HUES48 (cell line): Measurements from ENCODE around the gene ORAI2.
A peak's percentile ranks its signal among the peaks of the same experiment; 100 is the strongest.
"Not testable (repeated sequence)": the region's sequence is repeated elsewhere in the genome, so short reads cannot be mapped to it uniquely, and the experiment has no call there.

Source experiments
- H3K27ac ChIP-seq: one replicate; pipeline ENCODE4 v1.7.0; 2013; ENCODE audit warnings: low read depth, low read length, inconsistent platforms
- H3K27me3 ChIP-seq: 2 replicates; pipeline ENCODE4 v1.6.1; 2013; ENCODE audit warnings: mild to moderate bottlenecking, low read length; ENCODE audit not compliant: control insufficient read depth, insufficient read depth
- H3K36me3 ChIP-seq: 2 replicates; pipeline ENCODE4 v1.6.1; 2013; ENCODE audit warnings: low read length; ENCODE audit not compliant: control insufficient read depth, insufficient read depth
- H3K4me1 ChIP-seq: 2 replicates; pipeline ENCODE4 v1.6.1; 2013; ENCODE audit warnings: mild to moderate bottlenecking, low read length; ENCODE audit not compliant: control insufficient read depth, insufficient read depth
- H3K4me3 ChIP-seq: 2 replicates; pipeline ENCODE4 v1.5.1; 2013; ENCODE audit warnings: mild to moderate bottlenecking, low read depth, low read length
- H3K9ac ChIP-seq: 2 replicates; pipeline ENCODE4 v1.6.1; 2013; ENCODE audit warnings: mild to moderate bottlenecking, low read depth, low read length, moderate library complexity
- H3K9me3 ChIP-seq: 2 replicates; pipeline ENCODE4 v1.6.1; 2013; ENCODE audit warnings: low read length; ENCODE audit not compliant: control insufficient read depth, insufficient read depth

The ORAI2 gene

DNA sequence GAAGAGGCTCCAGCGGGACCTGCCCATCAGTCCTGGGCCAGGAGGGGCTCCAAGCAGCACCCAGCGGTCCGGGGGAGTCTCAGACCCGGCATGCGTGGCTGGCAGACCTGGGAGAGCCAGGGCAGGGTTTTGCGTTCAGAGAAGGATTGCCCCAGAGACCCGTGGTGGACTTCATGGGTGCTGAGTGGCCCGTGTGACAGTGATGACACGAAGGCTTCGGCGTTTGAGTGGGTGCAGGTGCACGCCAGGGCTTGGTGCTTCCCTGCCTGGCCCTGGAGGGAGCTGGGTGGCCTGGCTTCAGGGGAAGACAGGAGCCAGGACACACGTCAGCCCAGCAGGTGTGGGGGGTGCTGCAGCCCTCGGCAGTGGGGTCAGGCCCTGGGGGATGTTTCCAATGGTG is 13.9 kb downstream of the ORAI2 start:
- Histone ChIP-seq H3K27ac (no peak overlapping the region), H3K9ac (no peak overlapping the region), H3K4me1 (no peaks in the 10 kb centered on the region), H3K9me3 (no peaks in the 10 kb centered on the region), H3K27me3 (no peaks in the 10 kb centered on the region), H3K36me3 (peaks cover 17% of the 10 kb centered on the region; the same call in 1 of the 2 replicates), H3K4me3 (no peak overlapping the region)

GRCh38 chr7:102449136-102449535 is 15.8 kb downstream of the ORAI2 start:
- Histone ChIP-seq H3K4me1 (no peaks in the 10 kb centered on the region), H3K4me3 (no peak overlapping the region), H3K9ac (no peak overlapping the region), H3K36me3 (peaks cover 17% of the 10 kb centered on the region; the same call in 1 of the 2 replicates), H3K27me3 (no peaks in the 10 kb centered on the region), H3K27ac (no peak overlapping the region), H3K9me3 (no peaks in the 10 kb centered on the region)

GRCh38 chr7:102450242-102450641 is 16.9 kb downstream of the ORAI2 start:
- Histone ChIP-seq H3K36me3 (peaks cover 13% of the 10 kb centered on the region; the same call in 1 of the 2 replicates), H3K9me3 (no peaks in the 10 kb centered on the region), H3K4me3 (no peak overlapping the region), H3K4me1 (no peaks in the 10 kb centered on the region), H3K27ac (no peak overlapping the region), H3K27me3 (no peaks in the 10 kb centered on the region), H3K9ac (no peak overlapping the region)

DNA sequence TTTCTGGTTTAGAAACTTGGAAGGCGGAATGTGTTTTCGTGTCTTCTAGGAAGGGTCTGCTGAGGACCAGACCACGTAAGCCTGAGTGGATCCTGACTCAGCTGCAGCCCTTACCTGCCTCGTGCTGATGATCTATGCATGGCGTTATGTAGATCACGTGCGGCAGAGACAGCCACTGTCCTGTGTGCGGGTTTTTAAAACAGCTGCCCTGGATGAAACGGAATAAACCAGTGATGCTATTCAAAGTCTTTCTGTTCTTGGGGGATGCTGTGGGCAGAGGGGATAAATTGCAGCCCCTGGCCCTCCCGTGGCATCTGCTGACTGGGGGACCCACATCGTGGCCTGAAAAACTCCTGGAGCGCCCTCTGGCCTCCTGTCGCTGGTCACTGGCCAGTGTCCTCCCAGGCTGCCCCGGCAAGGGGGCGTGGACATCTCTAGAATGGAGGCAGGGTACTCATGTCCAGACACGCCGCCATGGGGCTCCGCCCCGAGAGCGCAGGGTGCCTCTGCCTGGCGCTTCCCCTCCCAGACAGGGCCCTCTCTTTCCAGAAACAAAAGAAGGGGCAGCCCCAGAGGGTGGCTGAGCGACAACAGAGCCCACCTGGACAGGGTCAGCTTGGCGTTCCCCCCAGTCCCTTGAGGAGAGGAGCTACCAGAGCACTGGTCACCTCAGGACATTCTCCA is 18.1 kb downstream of the ORAI2 start:
- peak overlapping the region; percentile 12 for H3K27ac ChIP-seq
- no peak overlapping the region for H3K4me3 ChIP-seq
- H3K27me3 ChIP-seq: no peaks in the 10 kb centered on the region
- H3K9ac ChIP-seq: no peak overlapping the region
- no peaks in the 10 kb centered on the region for H3K4me1 ChIP-seq
- H3K9me3 ChIP-seq: no peaks in the 10 kb centered on the region
- H3K36me3 ChIP-seq: peaks cover 13% of the 10 kb centered on the region

GRCh38 chr7:102452451-102452850 is 19.1 kb downstream of the ORAI2 start:
- H3K9me3 ChIP-seq: no peaks in the 10 kb centered on the region
- H3K9ac ChIP-seq: no peak overlapping the region

DNA sequence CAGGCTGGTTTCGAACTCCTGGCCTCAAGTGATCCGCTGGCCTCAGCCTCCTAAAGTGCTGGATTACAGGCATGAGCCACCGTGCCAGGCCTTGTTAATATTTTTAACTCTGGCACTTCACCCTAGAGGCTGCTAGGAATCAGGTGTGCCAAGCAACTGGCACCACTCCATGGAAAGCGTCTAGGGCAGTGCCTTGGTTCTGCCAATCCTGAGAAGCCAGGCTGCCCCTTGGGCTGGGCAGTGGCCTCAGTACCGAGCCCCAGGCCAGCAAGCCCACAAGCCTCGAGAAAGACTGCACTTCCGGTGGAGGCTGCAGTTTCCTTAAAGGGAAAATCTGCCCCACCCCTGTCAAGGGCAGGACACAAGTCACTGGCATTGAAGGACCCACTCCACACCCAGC is 19.9 kb downstream of the ORAI2 start:
- Histone ChIP-seq H3K27ac (no peak overlapping the region), H3K4me3 (no peak overlapping the region), H3K36me3 (peaks cover 22% of the 10 kb centered on the region), H3K27me3 (no peaks in the 10 kb centered on the region), H3K9me3 (no peaks in the 10 kb centered on the region), H3K4me1 (no peaks in the 10 kb centered on the region), H3K9ac (no peak overlapping the region)

More at GRCh38 chr7:102452451-102452850, 19.1 kb downstream of the ORAI2 start:
- Histone ChIP-seq H3K4me3 (no peak overlapping the region), H3K27me3 (no peaks in the 10 kb centered on the region), H3K36me3 (peaks cover 14% of the 10 kb centered on the region), H3K4me1 (no peaks in the 10 kb centered on the region), H3K27ac (no peak overlapping the region)

DNA sequence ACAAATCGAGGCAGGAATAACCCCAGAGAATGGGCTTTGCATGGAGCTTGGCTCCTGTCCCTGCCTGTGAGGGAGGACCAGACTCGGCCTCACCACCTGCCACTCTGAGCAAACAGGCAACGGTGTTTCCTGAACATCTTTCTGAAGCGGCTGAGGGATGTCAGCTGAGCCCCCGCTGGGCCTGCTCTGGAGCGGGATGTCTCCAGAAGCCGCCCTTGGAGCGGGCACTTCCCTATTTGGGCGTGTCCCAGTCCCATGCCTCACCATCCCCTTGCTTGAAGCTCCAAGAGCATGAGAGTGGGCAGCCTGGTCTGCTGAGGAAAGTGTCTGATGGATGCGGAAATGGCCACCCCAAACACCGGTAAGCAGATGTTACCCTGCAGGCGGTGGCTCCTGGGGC is 21.1 kb downstream of the ORAI2 start:
- Histone ChIP-seq H3K9me3 (no peaks in the 10 kb centered on the region), H3K36me3 (peaks cover 33% of the 10 kb centered on the region), H3K4me1 (no peaks in the 10 kb centered on the region), H3K9ac (no peak overlapping the region), H3K4me3 (no peak overlapping the region), H3K27ac (no peak overlapping the region), H3K27me3 (no peaks in the 10 kb centered on the region)

DNA sequence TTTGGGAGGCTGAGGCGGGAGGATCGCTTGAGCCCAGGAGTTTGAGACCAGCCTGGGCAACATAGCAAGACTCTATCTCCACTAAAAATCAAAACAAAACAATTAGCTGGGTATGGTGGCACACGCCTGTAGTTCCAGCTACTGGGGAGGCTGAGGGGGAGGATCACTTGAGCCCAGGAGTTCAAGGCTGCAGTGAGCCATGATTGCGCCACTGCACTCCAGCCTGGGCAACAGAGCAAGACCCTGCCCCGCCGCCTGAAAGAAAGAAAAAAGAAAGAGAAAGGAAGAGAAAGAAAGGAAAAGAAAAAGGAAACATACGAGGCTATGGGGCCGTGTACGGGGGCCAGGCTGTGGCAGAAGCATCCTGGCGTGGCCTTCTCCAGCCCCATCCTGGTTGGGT is 21.6 kb downstream of the ORAI2 start:
- H3K4me1 ChIP-seq, H3K4me3 ChIP-seq, H3K9ac ChIP-seq, H3K9me3 ChIP-seq, H3K27ac ChIP-seq, H3K27me3 ChIP-seq: not testable (repeated sequence)
- H3K36me3 ChIP-seq: peaks cover 35% of the 10 kb centered on the region

- Histone ChIP-seq H3K9ac (no peak overlapping the region), H3K36me3 (peaks cover 35% of the 10 kb centered on the region), H3K4me1 (no peaks in the 10 kb centered on the region), H3K27me3 (no peaks in the 10 kb centered on the region), H3K27ac (no peak overlapping the region), H3K4me3 (no peak overlapping the region), H3K9me3 (no peaks in the 10 kb centered on the region)
Measured at GRCh38 chr7:102455596-102455995, 22.2 kb downstream of the ORAI2 start.

DNA sequence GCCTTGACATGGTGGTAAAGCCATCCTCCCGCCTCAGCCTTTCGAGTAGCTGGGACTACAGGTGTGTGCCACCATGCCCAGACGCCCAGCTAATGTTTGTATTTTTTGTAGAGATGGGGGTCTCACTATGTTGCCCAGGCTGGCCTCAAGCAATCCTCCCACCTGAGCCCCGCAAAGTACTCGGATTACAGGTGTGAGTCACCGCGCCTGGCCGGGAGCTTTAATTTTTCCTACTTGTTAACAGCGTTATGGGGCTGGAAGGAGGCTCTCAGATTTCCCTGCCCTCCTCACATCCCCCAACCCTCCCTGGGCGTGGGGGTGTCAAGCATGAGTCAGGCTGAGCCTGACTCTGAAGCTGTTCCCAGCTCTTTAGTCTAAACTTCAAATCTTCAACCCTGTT is 23.0 kb downstream of the ORAI2 start:
- H3K27me3 ChIP-seq: no peaks in the 10 kb centered on the region
- H3K27ac ChIP-seq: no peak overlapping the region
- no peaks in the 10 kb centered on the region for H3K4me1 ChIP-seq
- no peaks in the 10 kb centered on the region for H3K9me3 ChIP-seq
- H3K4me3 ChIP-seq: no peak overlapping the region
- H3K9ac ChIP-seq: no peak overlapping the region
- H3K36me3 ChIP-seq: peaks cover 35% of the 10 kb centered on the region

DNA sequence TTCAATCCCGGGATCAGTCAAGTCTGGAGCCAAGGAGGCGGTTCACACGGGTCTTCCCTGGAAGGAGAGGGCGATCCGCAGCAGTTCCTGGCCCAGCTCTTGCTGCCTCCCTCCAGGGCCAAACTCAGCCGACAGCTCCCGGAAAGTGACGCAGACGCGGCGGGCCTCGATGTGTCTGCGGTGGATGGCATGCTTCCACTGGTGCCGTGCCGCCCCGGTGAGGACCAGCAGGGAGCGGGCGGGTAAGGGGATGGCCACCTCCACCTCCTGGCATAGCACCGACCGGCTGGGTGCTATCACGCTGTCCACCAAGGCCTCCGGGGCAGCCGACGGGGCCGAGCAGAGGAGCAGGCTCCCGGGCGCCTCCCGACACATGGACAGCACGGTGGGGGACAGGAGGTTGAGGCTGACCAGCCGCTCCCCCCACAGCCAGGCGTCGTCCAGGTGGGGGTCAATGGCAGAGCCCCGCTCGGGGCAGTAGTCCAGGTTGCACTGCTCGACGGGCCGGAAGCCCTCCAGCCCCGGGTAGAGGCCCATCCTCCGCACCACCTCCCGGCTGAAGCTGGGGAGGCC is 24.1 kb downstream of the ORAI2 start:
- Histone ChIP-seq H3K9me3 (no peaks in the 10 kb centered on the region), H3K4me1 (no peaks in the 10 kb centered on the region), H3K36me3 (peaks cover 42% of the 10 kb centered on the region), H3K4me3 (no peak overlapping the region), H3K27me3 (no peaks in the 10 kb centered on the region), H3K9ac (no peak overlapping the region), H3K27ac (no peak overlapping the region)
